Measurements from ENCODE around the gene HOXC5.

DNA sequence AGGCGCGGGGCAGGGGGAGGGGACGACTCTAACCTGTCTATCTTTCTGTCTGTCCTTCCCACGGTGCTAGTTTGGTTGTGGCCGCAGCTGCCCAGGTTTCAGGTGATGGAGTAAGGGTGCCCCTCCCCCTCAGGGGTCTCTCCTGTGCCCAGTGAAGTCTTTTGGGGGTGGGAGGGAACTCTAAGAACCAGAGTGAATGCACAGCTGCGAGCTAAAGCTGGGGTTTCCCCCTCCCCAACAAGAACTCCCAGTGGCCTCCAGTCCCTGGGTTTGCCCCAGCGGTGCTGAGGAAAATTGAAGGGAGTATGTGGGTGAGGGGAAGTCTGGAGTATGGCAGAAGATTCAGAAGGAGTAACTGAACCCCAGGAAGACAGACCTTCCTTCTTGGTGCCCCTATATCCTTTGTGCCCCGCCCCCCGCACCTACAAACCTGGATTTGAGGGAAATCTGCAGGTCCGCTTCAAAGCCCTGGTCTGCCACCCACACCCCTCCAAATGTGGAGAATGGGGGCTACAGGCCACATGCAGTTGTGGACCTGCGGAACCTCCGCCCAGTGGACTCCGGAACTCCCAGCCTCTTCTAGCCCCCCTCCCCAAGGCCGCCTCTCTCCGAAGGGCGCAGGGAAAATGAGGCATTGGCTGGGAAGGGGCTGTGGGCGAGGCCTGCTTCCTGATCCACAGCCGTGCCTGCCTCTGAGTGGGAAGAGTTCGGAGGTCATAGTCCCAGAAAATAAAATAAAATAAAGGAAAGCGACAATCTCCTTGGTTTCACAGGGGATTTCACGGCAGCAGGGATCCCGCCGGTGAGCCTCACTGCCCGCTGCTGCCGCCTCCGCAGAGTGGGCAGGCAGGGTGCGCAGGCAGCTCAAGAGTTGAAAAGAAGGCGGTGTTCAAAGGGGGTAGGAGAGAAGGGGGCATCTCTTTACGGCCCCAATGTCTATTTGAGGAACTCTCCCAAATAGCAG is 36.3 kb upstream of the HOXC5 start:
- TF ChIP-seq POLR2AphosphoS5 (IDR thresholded peaks at IDR 0.05; ENCODE audit: low read depth, low read length): no peak
- TF ChIP-seq, protein P1, sequence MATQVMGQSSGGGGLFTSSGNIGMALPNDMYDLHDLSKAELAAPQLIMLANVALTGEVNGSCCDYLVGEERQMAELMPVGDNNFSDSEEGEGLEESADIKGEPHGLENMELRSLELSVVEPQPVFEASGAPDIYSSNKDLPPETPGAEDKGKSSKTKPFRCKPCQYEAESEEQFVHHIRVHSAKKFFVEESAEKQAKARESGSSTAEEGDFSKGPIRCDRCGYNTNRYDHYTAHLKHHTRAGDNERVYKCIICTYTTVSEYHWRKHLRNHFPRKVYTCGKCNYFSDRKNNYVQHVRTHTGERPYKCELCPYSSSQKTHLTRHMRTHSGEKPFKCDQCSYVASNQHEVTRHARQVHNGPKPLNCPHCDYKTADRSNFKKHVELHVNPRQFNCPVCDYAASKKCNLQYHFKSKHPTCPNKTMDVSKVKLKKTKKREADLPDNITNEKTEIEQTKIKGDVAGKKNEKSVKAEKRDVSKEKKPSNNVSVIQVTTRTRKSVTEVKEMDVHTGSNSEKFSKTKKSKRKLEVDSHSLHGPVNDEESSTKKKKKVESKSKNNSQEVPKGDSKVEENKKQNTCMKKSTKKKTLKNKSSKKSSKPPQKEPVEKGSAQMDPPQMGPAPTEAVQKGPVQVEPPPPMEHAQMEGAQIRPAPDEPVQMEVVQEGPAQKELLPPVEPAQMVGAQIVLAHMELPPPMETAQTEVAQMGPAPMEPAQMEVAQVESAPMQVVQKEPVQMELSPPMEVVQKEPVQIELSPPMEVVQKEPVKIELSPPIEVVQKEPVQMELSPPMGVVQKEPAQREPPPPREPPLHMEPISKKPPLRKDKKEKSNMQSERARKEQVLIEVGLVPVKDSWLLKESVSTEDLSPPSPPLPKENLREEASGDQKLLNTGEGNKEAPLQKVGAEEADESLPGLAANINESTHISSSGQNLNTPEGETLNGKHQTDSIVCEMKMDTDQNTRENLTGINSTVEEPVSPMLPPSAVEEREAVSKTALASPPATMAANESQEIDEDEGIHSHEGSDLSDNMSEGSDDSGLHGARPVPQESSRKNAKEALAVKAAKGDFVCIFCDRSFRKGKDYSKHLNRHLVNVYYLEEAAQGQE (IDR thresholded peaks at IDR 0.05; ENCODE audit: insufficient read depth in 1 of 2, low read depth in 2 of 2, low read length in 2 of 2): no peak
